ENCODE results near the gene TNIK.

The TNIK gene

GRCh38 chr3:171277456-171278298, 182.5 kb downstream of the TNIK start:
- no peak for DNase-seq

DNA sequence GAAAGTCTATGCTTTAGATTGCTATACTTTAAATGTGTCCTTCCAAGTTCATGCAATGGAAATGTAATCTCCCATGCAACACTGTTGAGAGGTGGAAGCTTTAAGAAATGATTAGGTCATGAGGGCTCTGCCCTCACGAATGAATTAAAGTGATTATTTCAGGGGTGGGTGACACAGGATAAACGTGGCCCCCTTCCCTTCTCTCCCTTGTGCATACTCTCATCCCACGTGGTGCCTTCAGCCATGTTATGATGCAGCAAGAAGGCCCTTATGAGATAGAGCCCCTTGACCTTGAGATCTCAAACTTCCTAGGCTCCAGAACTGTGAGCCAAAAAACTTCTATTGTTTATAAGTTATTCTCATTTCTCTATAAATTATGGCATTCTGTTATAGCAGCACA, 183.3 kb downstream of the TNIK start:
- no peak for DNase-seq

- DNase-seq, result peak; percentile 26
These were observed 186.0 kb downstream of the TNIK start for GRCh38 chr3:171274222-171274621.

DNA sequence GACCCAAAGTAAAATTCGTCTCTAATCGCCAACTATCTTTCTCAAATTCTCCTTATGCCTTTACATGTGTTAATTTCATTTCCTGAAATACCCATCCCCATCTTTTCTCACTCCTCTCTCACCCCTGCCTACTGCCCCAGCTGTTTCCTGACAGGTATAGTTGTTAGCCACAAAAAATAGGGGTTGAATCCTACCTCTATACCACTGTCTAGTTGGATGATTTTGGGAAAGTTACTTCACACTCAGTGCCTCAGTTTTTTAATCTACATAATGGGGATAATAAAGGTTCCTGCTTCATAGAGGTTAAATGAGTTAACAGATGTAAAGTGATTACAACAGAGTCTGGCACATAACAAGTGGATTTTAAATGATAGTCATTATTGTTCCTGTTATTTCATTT, 189.7 kb downstream of the TNIK start:
- DNase-seq, result no peak

DNA sequence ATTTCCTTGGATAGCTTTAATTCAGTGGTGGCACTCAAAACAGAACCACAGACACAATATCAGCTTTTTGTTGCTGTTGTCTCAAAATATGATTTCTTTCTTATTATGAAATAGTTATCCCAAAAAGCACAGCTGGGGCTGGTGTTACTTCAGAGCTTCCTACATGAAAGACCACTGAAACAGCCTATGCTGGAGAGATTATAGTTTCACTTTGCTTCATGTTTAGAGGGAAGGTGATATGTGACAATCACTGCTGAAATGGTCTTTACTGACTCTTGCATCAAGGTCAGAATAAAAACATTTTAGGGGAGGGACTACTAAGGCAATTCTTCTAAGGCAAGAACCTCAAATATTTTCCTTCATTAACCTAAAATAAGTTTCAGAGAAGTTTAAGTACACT, 190.7 kb downstream of the TNIK start:
- DNase-seq, result no peak

DNA sequence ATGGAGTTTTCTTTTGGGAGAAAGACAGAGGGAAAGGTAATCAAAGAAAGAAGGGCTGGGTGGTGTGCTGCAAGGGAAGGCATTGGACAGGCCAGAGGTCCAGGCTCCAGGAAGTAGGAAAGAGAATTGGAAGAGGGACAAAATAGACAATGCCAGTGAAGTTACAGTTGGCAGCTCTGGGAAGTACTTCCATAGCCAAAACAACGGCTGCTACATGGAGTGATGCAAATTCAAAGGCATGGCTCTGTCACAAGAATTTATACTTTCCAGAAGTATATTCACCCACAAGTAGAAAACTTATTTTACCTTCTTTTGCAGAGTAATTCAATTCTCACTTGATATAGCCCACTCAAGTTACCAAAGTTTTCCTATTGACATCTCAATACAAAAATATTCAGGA, 191.5 kb downstream of the TNIK start:
- DNase-seq, result no peak

DNA sequence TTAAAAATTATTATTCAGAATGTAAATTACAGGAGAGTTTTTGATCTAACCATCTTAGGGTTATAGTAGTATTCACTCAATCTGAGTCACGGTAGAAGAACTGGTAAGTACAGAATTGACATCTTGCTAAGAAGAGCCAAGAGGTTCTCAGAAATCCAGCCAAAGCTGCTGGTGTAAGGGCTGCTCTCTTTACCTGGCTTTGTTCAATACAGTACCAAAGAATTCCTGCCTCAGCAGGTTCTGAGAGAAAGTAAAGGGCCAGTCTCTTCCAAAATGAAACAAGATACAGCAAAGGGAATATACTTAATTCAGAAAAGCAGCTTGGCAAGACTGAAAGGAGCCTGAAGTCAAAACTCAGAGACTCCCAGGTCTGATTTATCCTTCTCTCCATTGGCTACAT, 193.1 kb downstream of the TNIK start:
- DNase-seq, result no peak

DNA sequence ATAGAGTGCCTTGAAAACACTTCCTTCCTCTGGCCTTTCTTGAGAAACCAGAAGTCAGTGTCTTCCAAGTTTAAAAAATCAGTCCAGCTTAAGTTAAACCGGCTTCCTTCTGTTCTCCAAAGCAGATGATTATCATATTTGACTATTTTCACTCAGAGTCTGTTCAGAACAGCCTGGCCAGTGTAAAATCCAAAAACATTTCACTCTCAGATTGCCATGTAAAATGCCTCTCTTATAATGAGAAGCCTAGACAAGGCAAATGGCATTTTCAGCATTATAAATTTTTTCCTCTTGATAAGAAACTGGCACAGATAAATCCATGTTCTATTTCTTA, 193.5 kb downstream of the TNIK start:
- DNase-seq, result no peak

DNA sequence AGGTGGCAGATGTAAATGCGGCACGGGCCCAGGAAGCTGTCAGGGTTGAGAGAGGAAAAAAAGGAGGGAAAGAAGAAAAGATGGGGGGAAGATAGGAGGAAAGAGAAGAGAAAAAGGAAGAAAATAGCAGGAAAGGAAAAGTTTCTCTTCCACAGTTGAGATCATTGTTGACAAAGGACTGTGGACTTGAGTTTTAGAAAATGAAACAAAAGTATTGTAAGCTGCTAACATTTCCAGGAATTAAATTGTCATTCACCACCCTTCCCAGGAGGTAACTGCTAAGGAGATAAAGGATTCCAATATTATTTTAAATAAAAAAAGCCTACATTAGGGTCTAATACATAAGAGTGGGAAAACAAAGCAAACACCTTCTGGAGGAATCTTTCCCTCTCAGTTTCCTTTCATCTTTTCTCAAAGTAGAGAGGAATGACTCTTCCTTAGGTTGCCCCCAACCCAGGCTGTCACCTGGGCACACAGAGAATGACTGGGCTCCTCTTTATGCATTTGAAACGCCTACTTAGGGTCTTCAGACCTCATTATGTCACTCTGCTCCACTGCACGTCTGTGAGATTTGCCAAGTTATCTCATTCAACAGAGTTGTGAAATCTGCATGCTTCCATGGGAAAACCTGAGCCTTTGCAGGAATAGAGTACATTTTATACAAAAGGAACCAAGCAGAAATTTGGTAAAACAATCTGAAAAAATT, 194.0 kb downstream of the TNIK start:
- no peak for DNase-seq

GRCh38 chr3:171264758-171265157, 195.4 kb downstream of the TNIK start:
- no peak for DNase-seq

GRCh38 chr3:171262431-171262830, 197.8 kb downstream of the TNIK start:
- DNase-seq, result no peak

- no peak for DNase-seq
These were observed 198.7 kb downstream of the TNIK start for GRCh38 chr3:171261487-171261886.

DNA sequence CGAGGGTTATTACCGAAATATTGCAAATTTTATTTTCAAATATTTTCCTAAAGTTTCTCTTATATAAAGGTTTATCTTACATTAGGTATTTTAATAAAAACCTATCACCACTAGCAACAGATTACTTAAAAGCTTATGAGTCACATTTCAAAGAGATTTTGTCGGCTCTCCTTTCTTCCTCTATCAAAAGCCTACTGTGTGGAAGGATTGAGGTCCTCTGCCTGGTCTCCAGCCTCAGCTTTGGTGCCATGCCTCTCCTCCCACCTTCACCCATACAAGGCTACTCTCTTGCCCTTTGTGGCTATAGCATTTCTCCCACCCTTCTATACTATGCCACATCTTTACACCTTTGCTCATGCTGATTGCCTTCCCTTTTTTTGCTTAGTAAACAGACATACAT, 199.3 kb downstream of the TNIK start:
- DNase-seq, result no peak

DNA sequence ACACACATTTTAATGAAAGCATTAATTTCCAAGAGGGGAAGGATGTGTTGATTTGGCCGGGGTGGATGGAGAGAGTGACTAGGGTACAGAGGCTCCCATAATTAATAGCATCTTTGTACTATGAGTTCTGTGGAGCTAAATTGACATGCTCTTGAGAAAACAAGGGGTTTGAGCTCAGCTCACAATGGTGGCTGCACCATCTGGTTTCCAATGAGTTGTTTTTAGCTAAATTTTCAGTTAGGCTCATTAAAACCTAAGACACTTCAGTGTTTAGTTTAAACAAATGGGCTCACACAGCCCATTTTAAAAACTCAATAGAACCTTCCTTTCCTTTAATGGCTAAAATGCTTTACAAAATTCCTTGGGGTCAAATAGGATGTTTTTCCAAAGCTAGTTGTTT, 199.7 kb downstream of the TNIK start:
- no peak for DNase-seq

- no peak for DNase-seq
These were observed 201.9 kb downstream of the TNIK start for GRCh38 chr3:171258316-171258715.

- DNase-seq, result no peak
These were observed 202.7 kb downstream of the TNIK start for GRCh38 chr3:171257251-171258203.

- DNase-seq, result peak; percentile 20
These were observed 203.6 kb downstream of the TNIK start for GRCh38 chr3:171256445-171257250.

DNA sequence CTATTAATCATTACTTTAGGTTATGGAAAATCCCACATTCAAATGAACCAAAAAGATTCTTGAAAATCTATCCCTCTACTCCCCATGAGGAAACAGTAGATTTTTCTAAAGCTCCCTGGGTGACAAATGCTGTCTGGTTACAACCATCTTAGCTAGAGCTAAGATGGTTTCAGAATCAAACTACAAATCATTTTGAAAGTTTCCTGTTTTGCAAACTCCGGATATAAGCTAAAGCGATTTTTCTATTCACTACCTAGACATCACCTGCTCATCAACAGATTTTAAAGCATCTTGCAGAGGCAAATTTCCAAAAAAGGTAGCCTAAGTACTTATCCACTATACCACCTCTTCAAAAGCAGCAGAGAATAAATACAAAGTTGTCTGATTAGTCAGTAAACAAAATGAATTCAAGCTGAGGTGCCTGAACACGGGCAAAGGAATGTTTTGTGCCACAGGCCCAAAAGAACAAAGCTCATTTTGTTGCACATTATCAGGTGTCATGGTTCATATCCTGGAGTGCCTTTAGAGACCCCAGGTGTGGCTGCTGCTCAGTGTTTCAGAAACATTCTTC, 204.9 kb downstream of the TNIK start:
- peak; percentile 26 for DNase-seq

DNA sequence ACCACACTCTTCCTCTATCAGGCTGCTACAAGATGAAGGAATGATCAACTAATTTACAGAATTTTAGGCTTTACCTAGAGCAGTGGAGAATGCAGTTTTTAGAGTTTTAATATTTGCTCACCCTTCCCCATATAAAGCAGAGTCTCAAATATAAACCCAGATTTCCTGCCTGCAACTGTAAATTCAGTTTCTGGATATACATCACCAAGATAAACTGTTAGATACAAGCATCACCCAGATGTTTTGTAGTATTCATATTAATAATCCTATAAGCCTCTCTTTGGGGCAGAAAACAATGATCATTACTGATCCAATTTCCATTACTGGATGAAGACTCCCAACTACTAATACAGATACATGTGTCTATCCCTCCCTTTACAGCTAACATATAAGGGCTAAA, 205.9 kb downstream of the TNIK start:
- DNase-seq, result no peak

GRCh38 chr3:171251835-171252234, 208.4 kb downstream of the TNIK start:
- DNase-seq, result peak; percentile 46

- no peak for DNase-seq
These were observed 209.8 kb downstream of the TNIK start for GRCh38 chr3:171250444-171250843.

DNA sequence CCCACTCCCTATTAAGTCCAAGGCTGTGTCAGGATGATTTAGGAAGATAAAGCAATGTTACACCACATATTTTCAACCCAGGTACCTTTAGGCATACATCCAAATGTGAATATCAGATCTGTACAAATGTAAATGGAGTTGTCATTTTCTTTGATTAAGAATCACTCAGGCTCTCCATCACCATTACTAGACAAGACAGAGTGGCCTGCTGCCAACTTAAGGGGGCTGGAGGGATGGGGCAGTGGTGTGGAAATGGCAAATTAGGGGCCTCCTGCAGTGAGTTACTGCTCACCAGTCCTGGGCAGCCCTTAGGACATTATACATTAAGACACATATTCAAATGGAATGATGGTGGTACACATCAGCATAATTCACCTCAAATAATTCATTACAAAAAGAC, 211.0 kb downstream of the TNIK start:
- no peak for DNase-seq
